Measurements from ENCODE around the gene ZNF680.
A peak's percentile ranks its signal among the peaks of the same experiment; 100 is the strongest.

Gene ZNF680

GRCh38 chr7:64562626-64563278 lies at the start of gene ZNF680:
ZNF680 (minus strand) TSS chr7:64563071; CDS start chr7:64562954, 117 bp downstream.
- Mint-ChIP-seq H3K9me3 (peaks cover 11% of the 10 kb centered on the region), H3K4me1 (peaks cover 25% of the 10 kb centered on the region), H3K4me3 (peak within 1 kb of the TSS; percentile 99), H3K36me3 (ENCODE audit: low read depth) (peaks cover 33% of the 10 kb centered on the region), H3K27ac (peak within 1 kb of the TSS; percentile 95), H3K27me3 (no peaks in the 10 kb centered on the region)
- DNase-seq (peak; percentile 82), ATAC-seq (peak; percentile 100)

GRCh38 chr7:64612452-64612851 lies 49.6 kb upstream of the ZNF680 start:
- H3K27me3 Mint-ChIP-seq = no peaks in the 10 kb centered on the region
- H3K4me1 Mint-ChIP-seq = no peaks in the 10 kb centered on the region
- H3K9me3 Mint-ChIP-seq = peaks cover 4% of the 10 kb centered on the region
- DNase-seq = no peak
- ATAC-seq = no peak
- H3K27ac Mint-ChIP-seq = no peak overlapping the region
- no peak overlapping the region for H3K4me3 Mint-ChIP-seq
- H3K36me3 Mint-ChIP-seq (ENCODE audit: low read depth) = no peaks in the 10 kb centered on the region

GRCh38 chr7:64611717-64612116 lies 48.8 kb upstream of the ZNF680 start:
- H3K36me3 Mint-ChIP-seq (ENCODE audit: low read depth) = no peaks in the 10 kb centered on the region
- DNase-seq (no peak), ATAC-seq (no peak)
- H3K9me3 Mint-ChIP-seq = peaks cover 4% of the 10 kb centered on the region
- no peaks in the 10 kb centered on the region for H3K4me1 Mint-ChIP-seq
- no peak overlapping the region for H3K27ac Mint-ChIP-seq
- H3K27me3 Mint-ChIP-seq = no peaks in the 10 kb centered on the region
- H3K4me3 Mint-ChIP-seq = no peak overlapping the region

GRCh38 chr7:64610997-64611396 lies 48.1 kb upstream of the ZNF680 start:
- no peak overlapping the region for H3K4me3 Mint-ChIP-seq
- no peaks in the 10 kb centered on the region for H3K27me3 Mint-ChIP-seq
- peaks cover 4% of the 10 kb centered on the region for H3K9me3 Mint-ChIP-seq
- no peaks in the 10 kb centered on the region for H3K36me3 Mint-ChIP-seq (ENCODE audit: low read depth)
- ATAC-seq = no peak
- no peak overlapping the region for H3K27ac Mint-ChIP-seq
- no peaks in the 10 kb centered on the region for H3K4me1 Mint-ChIP-seq
- DNase-seq = no peak

GRCh38 chr7:64608116-64608910 lies 45.4 kb upstream of the ZNF680 start:
- H3K36me3 Mint-ChIP-seq (ENCODE audit: low read depth) = no peaks in the 10 kb centered on the region
- peaks cover 8% of the 10 kb centered on the region for H3K9me3 Mint-ChIP-seq
- no peak overlapping the region for H3K4me3 Mint-ChIP-seq
- ATAC-seq (no peak), DNase-seq (no peak)
- H3K27ac Mint-ChIP-seq = no peak overlapping the region
- no peaks in the 10 kb centered on the region for H3K27me3 Mint-ChIP-seq
- no peaks in the 10 kb centered on the region for H3K4me1 Mint-ChIP-seq

- Mint-ChIP-seq H3K9me3 (peaks cover 8% of the 10 kb centered on the region), H3K4me3 (no peak overlapping the region), H3K4me1 (no peaks in the 10 kb centered on the region), H3K36me3 (ENCODE audit: low read depth) (no peaks in the 10 kb centered on the region), H3K27me3 (no peaks in the 10 kb centered on the region), H3K27ac (no peak overlapping the region)
- ATAC-seq (no peak), DNase-seq (no peak)
Measured at GRCh38 chr7:64606385-64606784, 43.5 kb upstream of the ZNF680 start.

- no peaks in the 10 kb centered on the region for H3K4me1 Mint-ChIP-seq
- no peak overlapping the region for H3K4me3 Mint-ChIP-seq
- no peaks in the 10 kb centered on the region for H3K36me3 Mint-ChIP-seq (ENCODE audit: low read depth)
- no peak for ATAC-seq
- H3K27me3 Mint-ChIP-seq = no peaks in the 10 kb centered on the region
- DNase-seq = no peak
- H3K27ac Mint-ChIP-seq = no peak overlapping the region
- H3K9me3 Mint-ChIP-seq = peaks cover 6% of the 10 kb centered on the region
Measured at GRCh38 chr7:64603271-64603670, 40.4 kb upstream of the ZNF680 start.

GRCh38 chr7:64602518-64602917 lies 39.6 kb upstream of the ZNF680 start:
- Mint-ChIP-seq H3K4me3 (no peak overlapping the region), H3K4me1 (no peaks in the 10 kb centered on the region), H3K36me3 (ENCODE audit: low read depth) (no peaks in the 10 kb centered on the region), H3K9me3 (peaks cover 4% of the 10 kb centered on the region), H3K27me3 (no peaks in the 10 kb centered on the region), H3K27ac (no peak overlapping the region)
- DNase-seq (no peak), ATAC-seq (no peak)

GRCh38 chr7:64602086-64602485 lies 39.2 kb upstream of the ZNF680 start:
- Mint-ChIP-seq H3K4me1 (no peaks in the 10 kb centered on the region), H3K4me3 (no peak overlapping the region)

GRCh38 chr7:64599359-64599758 lies 36.5 kb upstream of the ZNF680 start:
- Mint-ChIP-seq H3K36me3 (ENCODE audit: low read depth) (no peaks in the 10 kb centered on the region), H3K9me3 (no peaks in the 10 kb centered on the region), H3K27ac (no peak overlapping the region), H3K4me3 (no peak overlapping the region), H3K27me3 (no peaks in the 10 kb centered on the region), H3K4me1 (no peaks in the 10 kb centered on the region)
- DNase-seq (no peak), ATAC-seq (no peak)

More at GRCh38 chr7:64602086-64602485, 39.2 kb upstream of the ZNF680 start:
- ATAC-seq (no peak), DNase-seq (no peak)
- Mint-ChIP-seq H3K27ac (no peak overlapping the region), H3K27me3 (no peaks in the 10 kb centered on the region), H3K9me3 (peaks cover 4% of the 10 kb centered on the region), H3K36me3 (ENCODE audit: low read depth) (no peaks in the 10 kb centered on the region)

- Mint-ChIP-seq H3K9me3 (peaks cover 18% of the 10 kb centered on the region), H3K27me3 (no peaks in the 10 kb centered on the region), H3K36me3 (ENCODE audit: low read depth) (peaks cover 3% of the 10 kb centered on the region), H3K4me1 (no peaks in the 10 kb centered on the region), H3K4me3 (no peak overlapping the region), H3K27ac (no peak overlapping the region)
- no peak for DNase-seq
- no peak for ATAC-seq
Measured at GRCh38 chr7:64590971-64591370, 28.1 kb upstream of the ZNF680 start.

- Mint-ChIP-seq H3K4me3 (no peak overlapping the region), H3K4me1 (no peaks in the 10 kb centered on the region), H3K36me3 (ENCODE audit: low read depth) (peaks cover 3% of the 10 kb centered on the region), H3K27ac (no peak overlapping the region), H3K27me3 (no peaks in the 10 kb centered on the region), H3K9me3 (peaks cover 17% of the 10 kb centered on the region)
- no peak for DNase-seq
- ATAC-seq = no peak
Measured at GRCh38 chr7:64581926-64582894, 19.3 kb upstream of the ZNF680 start.

GRCh38 chr7:64581391-64581790 lies 18.5 kb upstream of the ZNF680 start:
- H3K4me1 Mint-ChIP-seq = no peaks in the 10 kb centered on the region
- H3K27me3 Mint-ChIP-seq = no peaks in the 10 kb centered on the region
- DNase-seq (no peak), ATAC-seq (no peak)
- H3K27ac Mint-ChIP-seq = no peak overlapping the region
- no peaks in the 10 kb centered on the region for H3K36me3 Mint-ChIP-seq (ENCODE audit: low read depth)
- no peak overlapping the region for H3K4me3 Mint-ChIP-seq
- peaks cover 13% of the 10 kb centered on the region for H3K9me3 Mint-ChIP-seq

- DNase-seq (no peak), ATAC-seq (no peak)
- Mint-ChIP-seq H3K4me3 (no peak overlapping the region), H3K9me3 (peaks cover 5% of the 10 kb centered on the region), H3K4me1 (peaks cover 5% of the 10 kb centered on the region), H3K27ac (no peak overlapping the region), H3K27me3 (peaks cover 19% of the 10 kb centered on the region), H3K36me3 (ENCODE audit: low read depth) (peaks cover 3% of the 10 kb centered on the region)
Measured at GRCh38 chr7:64574540-64575099, 11.7 kb upstream of the ZNF680 start.
